Colonic mucosa (tissue), 4 donors: Measurements from ENCODE around the gene ZNF516. TPM values are rescaled to one million over a fixed set of nuclear protein-coding genes. Genes with fewer than 3 reads are reported as not detected.

Experiments used
- DNase-seq: peaks from one replicate; pipeline ENCODE4 v3.0.0-alpha.2; 2020
- H3K27ac ChIP-seq: fragments of 200-600 bp; one replicate; pipeline ENCODE4 v1.8.0; 2021
- H3K27me3 ChIP-seq: fragments of 200-600 bp; one replicate; pipeline ENCODE4 v1.8.0; 2021
- H3K36me3 ChIP-seq: fragments of 200-600 bp; one replicate; pipeline ENCODE4 v1.8.0; 2021
- H3K4me1 ChIP-seq: fragments of 200-600 bp; one replicate; pipeline ENCODE4 v1.8.0; 2021; ENCODE audit warnings: mild to moderate bottlenecking
- H3K4me3 ChIP-seq: fragments of 200-600 bp; one replicate; pipeline ENCODE4 v1.8.0; 2021
- H3K9ac ChIP-seq, 2 donors: one replicate each; pipeline ENCODE4 v1.7.0; 2013; ENCODE audit warnings: control low read depth in 2 of 2, low read depth in 2 of 2, low read length in 2 of 2
- H3K9me3 ChIP-seq: fragments of 200-600 bp; one replicate; pipeline ENCODE4 v1.8.0; 2021
- intact Hi-C: fragments of 100-400 bp; cut with DNase I; formaldehyde crosslinking; loops from one replicate; pipeline ENCODE4 v1.14.1; 2022
- total RNA-seq, 2 donors: library from RNA; stranded (reverse); fragmentation: NEBNext Ultra II Directional in 1 of 2; extraction: Animal tissue kit (Norgen Biotek cat#: 25700) in 1 of 2; gene quantifications; one replicate each; pipeline ENCODE4 v1.2.1, GENCODE V29; 2021
- TF ChIP-seq, protein P1 (sequence below): fragments of 200-600 bp; IDR thresholded peaks from one replicate; pipeline ENCODE4 v1.8.0; 2022; ENCODE audit warnings: antibody characterized with exemption, mild to moderate bottlenecking
- donor health status: healthy.
- donor health status: DM: no; HTN: no; CAD: no.
- donor health status: DM: no; HTN: no; CAD: no.

ZNF516 gene
- total RNA-seq, 2 donors from 2014 or later = 15.2 to 21.3 TPM

DNA sequence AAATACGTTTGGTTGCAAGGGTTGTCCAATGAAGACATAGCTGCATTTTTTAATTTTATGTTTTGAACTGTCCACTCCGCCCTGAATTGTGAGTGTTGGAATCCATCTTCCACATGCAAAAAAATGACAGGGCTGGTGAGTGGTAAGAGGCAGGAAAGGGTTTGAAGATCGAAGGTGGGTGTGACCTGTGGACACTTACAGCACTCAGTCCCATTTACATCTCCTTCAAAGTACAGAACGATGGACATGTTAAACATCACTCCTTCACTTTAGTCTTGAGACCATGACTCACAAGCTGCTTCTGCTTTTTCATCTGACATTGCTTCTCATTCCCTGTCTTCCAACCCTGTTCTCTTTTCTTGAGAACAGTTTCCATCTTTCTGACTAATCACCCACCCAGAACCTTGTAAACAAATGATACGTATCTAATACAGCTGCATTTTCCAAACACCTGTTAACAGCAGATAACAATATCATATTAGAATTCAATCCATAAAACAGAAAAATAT is 179.3 kb downstream of the ZNF516 start:
- H3K4me1 ChIP-seq = no peaks in the 10 kb centered on the region
- no peak overlapping the region for H3K4me3 ChIP-seq
- TF ChIP-seq, protein P1, sequence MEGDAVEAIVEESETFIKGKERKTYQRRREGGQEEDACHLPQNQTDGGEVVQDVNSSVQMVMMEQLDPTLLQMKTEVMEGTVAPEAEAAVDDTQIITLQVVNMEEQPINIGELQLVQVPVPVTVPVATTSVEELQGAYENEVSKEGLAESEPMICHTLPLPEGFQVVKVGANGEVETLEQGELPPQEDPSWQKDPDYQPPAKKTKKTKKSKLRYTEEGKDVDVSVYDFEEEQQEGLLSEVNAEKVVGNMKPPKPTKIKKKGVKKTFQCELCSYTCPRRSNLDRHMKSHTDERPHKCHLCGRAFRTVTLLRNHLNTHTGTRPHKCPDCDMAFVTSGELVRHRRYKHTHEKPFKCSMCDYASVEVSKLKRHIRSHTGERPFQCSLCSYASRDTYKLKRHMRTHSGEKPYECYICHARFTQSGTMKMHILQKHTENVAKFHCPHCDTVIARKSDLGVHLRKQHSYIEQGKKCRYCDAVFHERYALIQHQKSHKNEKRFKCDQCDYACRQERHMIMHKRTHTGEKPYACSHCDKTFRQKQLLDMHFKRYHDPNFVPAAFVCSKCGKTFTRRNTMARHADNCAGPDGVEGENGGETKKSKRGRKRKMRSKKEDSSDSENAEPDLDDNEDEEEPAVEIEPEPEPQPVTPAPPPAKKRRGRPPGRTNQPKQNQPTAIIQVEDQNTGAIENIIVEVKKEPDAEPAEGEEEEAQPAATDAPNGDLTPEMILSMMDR = no peak
- no peak overlapping the region for H3K27ac ChIP-seq
- DNase-seq = no peak
- no peak overlapping the region for H3K9ac ChIP-seq
- H3K27me3 ChIP-seq = no peaks in the 10 kb centered on the region
- intact Hi-C loops = no loop called here
- H3K9me3 ChIP-seq = no peaks in the 10 kb centered on the region
- H3K36me3 ChIP-seq = no peaks in the 10 kb centered on the region

DNA sequence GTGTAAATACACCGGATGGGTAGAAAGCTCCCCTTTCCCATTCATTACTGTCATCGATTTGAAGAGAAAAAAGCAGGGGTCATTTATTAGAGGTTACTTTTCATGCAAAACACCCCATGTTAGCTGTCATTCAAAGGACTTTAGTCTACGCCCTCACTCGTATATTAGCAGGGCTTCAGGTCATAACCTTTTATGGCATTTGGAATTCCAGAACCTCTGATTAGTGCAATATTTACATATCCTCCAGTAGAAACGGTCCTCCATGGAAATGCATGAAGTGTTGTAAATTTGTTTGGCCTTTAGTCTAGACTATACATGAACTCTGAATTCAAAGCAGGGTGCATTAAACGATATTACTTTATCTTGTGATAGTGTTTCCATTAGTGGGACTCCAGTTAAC is 180.5 kb downstream of the ZNF516 start:
- no peaks in the 10 kb centered on the region for H3K27me3 ChIP-seq
- H3K9ac ChIP-seq = no peak overlapping the region
- H3K36me3 ChIP-seq = no peaks in the 10 kb centered on the region
- intact Hi-C loops = no loop called here
- no peak for DNase-seq
- H3K4me1 ChIP-seq = no peaks in the 10 kb centered on the region
- no peak overlapping the region for H3K4me3 ChIP-seq
- H3K27ac ChIP-seq = no peak overlapping the region
- TF ChIP-seq, protein P1 = no peak
- H3K9me3 ChIP-seq = no peaks in the 10 kb centered on the region

DNA sequence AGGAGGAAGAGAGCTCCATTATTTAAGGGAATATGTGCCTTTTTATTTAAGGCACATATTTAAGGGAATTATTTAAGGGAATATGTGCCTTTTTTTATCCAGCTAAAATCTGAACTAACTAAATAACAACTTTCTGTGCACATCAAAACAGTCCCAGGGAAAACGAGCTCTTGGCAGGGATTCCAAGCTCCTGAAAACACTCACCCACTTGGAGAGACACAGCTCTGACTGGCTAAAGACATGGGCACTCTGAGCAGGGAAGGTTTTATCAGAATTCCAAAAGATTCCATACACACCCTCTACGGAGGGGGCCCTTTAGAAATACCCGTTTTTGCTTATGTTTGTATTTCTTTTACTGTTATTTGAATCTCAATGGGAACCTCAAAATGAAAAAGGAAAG is 181.0 kb downstream of the ZNF516 start:
- DNase-seq = no peak
- Histone ChIP-seq H3K27ac (no peak overlapping the region), H3K36me3 (no peaks in the 10 kb centered on the region), H3K9me3 (no peaks in the 10 kb centered on the region), H3K9ac (no peak overlapping the region), H3K27me3 (no peaks in the 10 kb centered on the region), H3K4me3 (no peak overlapping the region), H3K4me1 (no peaks in the 10 kb centered on the region)
- intact Hi-C loops = no loop called here
- TF ChIP-seq, protein P1 = no peak
